Measurements from ENCODE around the gene PI4K2A. TPM values are rescaled to one million over a fixed set of nuclear protein-coding genes. Genes with fewer than 3 reads are reported as not detected.
A peak's percentile ranks its signal among the peaks of the same experiment; 100 is the strongest.
"Not testable (repeated sequence)": the region's sequence is repeated elsewhere in the genome, so short reads cannot be mapped to it uniquely, and the experiment has no call there.

PI4K2A gene
- total RNA-seq, 4 donors from 2014 or later: 30.1 to 38.5 (median 33.3) TPM

GRCh38 chr10:97632949-97633884, 7.3 kb upstream of the PI4K2A start, which contains the start of gene MORN4:
Gene MORN4, minus strand, starts transcription at chr10:97633500. Its CDS starts 13,847 bp downstream, at chr10:97619653.
- peak within 1 kb of the TSS; percentile 53 for H3K4me3 ChIP-seq (ENCODE audit: low read depth, poor library complexity, severe bottlenecking)
- intact Hi-C loops (cut with DNase I; ENCODE audit: low total_unique reads): no loop called here
- DNase-seq (ENCODE audit: low spot score in 2 of 2): peak; percentile 93 to 99
- WGBS, 2 donors: 2 to 4% methylated on average over 56 of the region's 62 CpGs
- TF ChIP-seq POLR2A (IDR thresholded peaks at IDR 0.05): no peak
- no peak for TF ChIP-seq CTCF (IDR thresholded peaks at IDR 0.05)

GRCh38 chr10:97633921-97634320, 6.5 kb upstream of the PI4K2A start:
- TF ChIP-seq CTCF (IDR thresholded peaks at IDR 0.05) (no peak), POLR2A (IDR thresholded peaks at IDR 0.05) (no peak)
- intact Hi-C loops (cut with DNase I; ENCODE audit: low total_unique reads): no loop called here
- 72 to 85% methylated on average over 8 of the region's 8 CpGs for WGBS, 2 donors
- no peak for DNase-seq (ENCODE audit: low spot score in 2 of 2)
- H3K4me3 ChIP-seq (ENCODE audit: low read depth, poor library complexity, severe bottlenecking): no peak overlapping the region

GRCh38 chr10:97635577-97635976, 4.9 kb upstream of the PI4K2A start:
- no peak overlapping the region for H3K4me3 ChIP-seq (ENCODE audit: low read depth, poor library complexity, severe bottlenecking)
- DNase-seq (ENCODE audit: low spot score in 2 of 2): no peak
- intact Hi-C loops (cut with DNase I; ENCODE audit: low total_unique reads): no loop called here
- TF ChIP-seq POLR2A (IDR thresholded peaks at IDR 0.05) (no peak), CTCF (IDR thresholded peaks at IDR 0.05) (no peak)
- WGBS, 2 donors: 88 to 100% methylated on average over 1 of the region's 1 CpG

GRCh38 chr10:97639090-97639489, 1.4 kb upstream of the PI4K2A start:
- intact Hi-C loops (cut with DNase I; ENCODE audit: low total_unique reads); DNase-seq (ENCODE audit: low spot score in 2 of 2); H3K4me3 ChIP-seq (ENCODE audit: low read depth, poor library complexity, severe bottlenecking): not testable (repeated sequence)
- 81 to 83% methylated on average over 3 of the region's 3 CpGs for WGBS, 2 donors

- DNase-seq (ENCODE audit: low spot score in 2 of 2): peak; percentile 33 to 90
- intact Hi-C loops (cut with DNase I; ENCODE audit: low total_unique reads): no loop called here
- 1% methylated on average over 38 to 41 of the region's 67 CpGs for WGBS, 2 donors
- peak overlapping the region; percentile 84 for H3K4me3 ChIP-seq (ENCODE audit: low read depth, poor library complexity, severe bottlenecking)
- TF ChIP-seq POLR2A (IDR thresholded peaks at IDR 0.05) (no peak), CTCF (IDR thresholded peaks at IDR 0.05) (no peak)
Observed at GRCh38 chr10:97640868-97641811, 669 bp downstream of the PI4K2A start.

GRCh38 chr10:97642471-97643159, 2.1 kb downstream of the PI4K2A start:
- DNase-seq (ENCODE audit: low spot score in 2 of 2); intact Hi-C loops (cut with DNase I; ENCODE audit: low total_unique reads); H3K4me3 ChIP-seq (ENCODE audit: low read depth, poor library complexity, severe bottlenecking): not testable (repeated sequence)
- WGBS, 2 donors: 94% methylated on average over 13 of the region's 13 CpGs
